GM12865 (cell line): ENCODE results near the gene PPIP5K1.

Experiments
- DNase-seq: peaks from one replicate; pipeline ENCODE4 v3.0.0; 2010; ENCODE audit warnings: low read depth
- H3K4me3 ChIP-seq: 2 replicates; pipeline ENCODE4 v1.5.1; 2011; ENCODE audit warnings: mild to moderate bottlenecking, low read depth, low read length, control low read depth
- TF ChIP-seq, protein P1 (sequence below): IDR thresholded peaks from 2 replicates; pipeline ENCODE4 v1.5.1; 2011; ENCODE audit warnings: low read length, control low read depth, low read depth, inconsistent platforms; ENCODE audit not compliant: insufficient read depth; ENCODE audit errors: missing control alignments

The PPIP5K1 gene

DNA sequence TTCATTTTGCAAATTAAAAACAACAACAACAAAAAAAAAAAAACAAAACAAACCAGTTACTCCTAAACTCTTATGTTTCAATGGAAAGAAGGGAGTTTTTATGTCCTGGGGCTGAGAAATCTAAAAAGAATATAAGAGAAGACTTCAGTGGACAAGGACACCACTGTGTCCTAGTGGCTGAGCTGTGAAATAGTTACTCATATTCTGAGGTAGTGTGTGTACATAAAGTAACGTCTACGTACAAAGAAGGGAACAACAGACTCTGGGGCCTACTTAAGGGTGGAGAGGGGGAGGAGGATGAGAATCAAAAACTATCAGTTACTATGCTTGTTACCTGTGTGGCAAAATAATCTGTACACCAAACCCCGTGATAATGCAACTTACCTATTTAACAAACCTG lies 91.0 kb downstream of the PPIP5K1 start:
- TF ChIP-seq, protein P1, sequence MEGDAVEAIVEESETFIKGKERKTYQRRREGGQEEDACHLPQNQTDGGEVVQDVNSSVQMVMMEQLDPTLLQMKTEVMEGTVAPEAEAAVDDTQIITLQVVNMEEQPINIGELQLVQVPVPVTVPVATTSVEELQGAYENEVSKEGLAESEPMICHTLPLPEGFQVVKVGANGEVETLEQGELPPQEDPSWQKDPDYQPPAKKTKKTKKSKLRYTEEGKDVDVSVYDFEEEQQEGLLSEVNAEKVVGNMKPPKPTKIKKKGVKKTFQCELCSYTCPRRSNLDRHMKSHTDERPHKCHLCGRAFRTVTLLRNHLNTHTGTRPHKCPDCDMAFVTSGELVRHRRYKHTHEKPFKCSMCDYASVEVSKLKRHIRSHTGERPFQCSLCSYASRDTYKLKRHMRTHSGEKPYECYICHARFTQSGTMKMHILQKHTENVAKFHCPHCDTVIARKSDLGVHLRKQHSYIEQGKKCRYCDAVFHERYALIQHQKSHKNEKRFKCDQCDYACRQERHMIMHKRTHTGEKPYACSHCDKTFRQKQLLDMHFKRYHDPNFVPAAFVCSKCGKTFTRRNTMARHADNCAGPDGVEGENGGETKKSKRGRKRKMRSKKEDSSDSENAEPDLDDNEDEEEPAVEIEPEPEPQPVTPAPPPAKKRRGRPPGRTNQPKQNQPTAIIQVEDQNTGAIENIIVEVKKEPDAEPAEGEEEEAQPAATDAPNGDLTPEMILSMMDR = no peak
- H3K4me3 ChIP-seq = no peak overlapping the region
- no peak for DNase-seq

GRCh38 chr15:43493703-43494472 lies 96.1 kb downstream of the PPIP5K1 start:
- peak overlapping the region; percentile 98; the same call in 1 of the 2 replicates for H3K4me3 ChIP-seq
- DNase-seq = no peak
- TF ChIP-seq, protein P1 = no peak

GRCh38 chr15:43492673-43493601 lies 97.1 kb downstream of the PPIP5K1 start, which contains the start of gene TP53BP1:
TP53BP1 (minus strand) TSS chr15:43493156; CDS start chr15:43493043, 113 bp downstream.
- H3K4me3 ChIP-seq = peak within 1 kb of the TSS; percentile 98
- peak; percentile 96 for DNase-seq

GRCh38 chr15:43492266-43492665 lies 97.7 kb downstream of the PPIP5K1 start:
- peak overlapping the region; percentile 98 for H3K4me3 ChIP-seq
- no peak for DNase-seq
- TF ChIP-seq, protein P1 = no peak

More at GRCh38 chr15:43492673-43493601, 97.1 kb downstream of the PPIP5K1 start, which contains the start of gene TP53BP1:
- TF ChIP-seq, protein P1 = no peak

GRCh38 chr15:43489191-43489590 lies 100.8 kb downstream of the PPIP5K1 start:
- no peak for DNase-seq
- TF ChIP-seq, protein P1 = no peak
- no peak overlapping the region for H3K4me3 ChIP-seq

DNA sequence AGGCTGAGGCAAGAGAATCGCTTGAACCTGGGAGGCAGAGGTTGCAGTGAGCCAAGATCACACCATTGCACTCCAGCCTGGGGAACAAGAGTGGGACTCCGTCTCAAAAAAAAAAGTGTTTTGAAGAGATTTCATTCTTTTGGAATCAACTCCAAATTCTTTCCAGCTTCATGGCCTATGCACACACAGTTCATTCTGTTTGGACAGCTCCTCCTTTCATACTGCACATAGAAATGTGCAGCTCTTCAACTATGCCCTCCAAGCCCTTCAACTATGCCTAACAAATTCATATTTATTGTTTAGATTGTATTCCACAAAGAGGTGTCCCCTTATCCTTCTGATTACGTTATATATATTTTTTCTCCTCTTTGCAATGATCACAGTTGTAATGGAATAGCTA lies 101.2 kb downstream of the PPIP5K1 start:
- H3K4me3 ChIP-seq = no peak overlapping the region
- TF ChIP-seq, protein P1 = no peak

More for the DNA sequence above, 101.2 kb downstream of the PPIP5K1 start:
- no peak for DNase-seq
